GM18517 (cell line): ENCODE data around the gene SHROOM3.

Source experiments
- ATAC-seq: cut with Tn5 transposase; IDR thresholded peaks from one replicate; pipeline ENCODE4 v1.9.1; 2021; ENCODE audit warnings: mild to moderate bottlenecking, moderate library complexity; ENCODE audit not compliant: unreplicated experiment

The SHROOM3 gene

GRCh38 chr4:76738086-76738931, 303.3 kb downstream of the SHROOM3 start:
- no peak for ATAC-seq

DNA sequence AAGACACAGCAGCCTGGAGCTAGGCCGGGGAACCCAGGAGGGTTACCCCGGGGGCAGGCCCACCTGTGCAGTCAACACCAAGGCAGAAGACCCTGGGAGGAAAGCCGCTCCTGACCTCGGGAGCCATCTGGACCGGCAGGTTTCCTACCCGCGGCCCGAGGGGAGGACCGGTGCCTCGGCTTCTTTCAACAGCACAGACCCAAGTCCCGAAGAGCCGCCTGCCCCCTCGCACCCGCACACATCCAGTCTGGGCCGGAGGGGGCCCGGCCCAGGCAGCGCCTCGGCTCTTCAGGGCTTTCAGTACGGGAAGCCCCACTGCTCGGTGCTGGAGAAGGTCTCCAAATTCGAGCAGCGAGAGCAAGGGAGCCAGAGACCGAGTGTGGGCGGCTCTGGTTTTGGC, 305.2 kb downstream of the SHROOM3 start:
- no peak for ATAC-seq

DNA sequence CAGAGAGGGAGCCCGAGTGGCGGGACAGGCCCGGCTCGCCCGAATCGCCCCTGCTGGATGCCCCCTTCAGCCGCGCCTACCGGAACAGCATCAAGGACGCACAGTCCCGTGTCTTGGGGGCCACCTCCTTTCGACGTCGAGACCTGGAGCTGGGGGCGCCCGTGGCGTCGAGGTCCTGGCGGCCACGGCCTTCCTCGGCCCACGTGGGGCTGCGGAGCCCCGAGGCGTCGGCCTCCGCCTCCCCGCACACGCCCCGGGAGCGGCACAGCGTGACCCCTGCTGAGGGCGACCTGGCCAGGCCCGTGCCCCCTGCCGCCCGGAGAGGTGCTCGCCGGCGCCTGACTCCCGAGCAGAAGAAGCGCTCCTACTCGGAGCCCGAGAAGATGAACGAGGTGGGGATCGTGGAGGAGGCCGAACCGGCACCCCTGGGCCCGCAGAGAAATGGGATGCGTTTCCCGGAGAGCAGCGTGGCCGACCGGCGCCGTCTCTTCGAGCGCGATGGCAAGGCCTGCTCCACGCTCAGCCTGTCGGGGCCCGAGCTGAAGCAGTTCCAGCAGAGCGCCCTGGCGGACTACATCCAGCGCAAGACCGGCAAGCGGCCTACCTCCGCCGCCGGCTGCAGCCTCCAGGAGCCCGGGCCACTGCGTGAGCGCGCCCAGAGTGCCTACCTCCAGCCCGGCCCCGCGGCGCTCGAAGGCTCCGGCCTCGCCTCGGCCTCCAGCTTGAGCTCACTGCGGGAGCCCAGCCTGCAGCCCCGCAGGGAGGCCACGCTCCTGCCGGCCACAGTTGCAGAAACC, 306.0 kb downstream of the SHROOM3 start:
- no peak for ATAC-seq

DNA sequence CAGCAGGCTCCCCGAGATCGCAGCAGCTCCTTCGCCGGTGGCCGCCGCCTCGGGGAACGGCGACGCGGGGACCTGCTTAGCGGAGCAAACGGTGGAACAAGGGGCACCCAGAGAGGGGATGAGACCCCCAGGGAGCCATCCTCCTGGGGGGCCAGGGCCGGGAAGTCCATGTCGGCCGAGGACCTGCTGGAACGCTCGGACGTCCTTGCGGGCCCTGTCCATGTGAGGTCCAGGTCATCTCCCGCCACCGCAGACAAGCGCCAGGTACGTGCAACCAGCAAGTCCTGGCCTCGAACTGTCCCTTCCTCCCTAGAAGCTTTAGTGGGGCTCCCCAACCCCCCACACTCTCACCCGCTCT, 306.6 kb downstream of the SHROOM3 start:
- no peak for ATAC-seq

- ATAC-seq, result no peak
These were observed 309.4 kb downstream of the SHROOM3 start for GRCh38 chr4:76744241-76744921.

GRCh38 chr4:76745240-76745639, 310.2 kb downstream of the SHROOM3 start:
- no peak for ATAC-seq

DNA sequence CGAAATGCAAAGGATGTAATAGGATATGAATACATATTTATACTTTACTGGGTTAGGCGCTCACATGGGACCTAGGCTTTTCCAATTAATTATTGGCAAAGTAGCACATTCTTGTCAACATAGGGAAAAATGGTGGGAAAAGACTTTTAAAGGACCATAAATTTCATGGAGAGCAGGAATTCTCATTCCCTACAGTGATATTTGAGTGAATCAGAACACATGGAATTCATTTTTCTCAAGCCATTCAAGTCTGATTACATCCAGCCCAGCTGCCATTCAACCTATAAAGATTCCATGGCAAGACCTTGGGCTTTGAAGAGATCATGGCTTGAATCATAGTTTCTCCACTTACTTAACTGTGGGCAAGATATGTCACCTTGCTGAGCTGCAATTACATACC, 312.5 kb downstream of the SHROOM3 start:
- no peak for ATAC-seq

- no peak for ATAC-seq
These were observed 313.6 kb downstream of the SHROOM3 start for GRCh38 chr4:76748649-76749048.

- no peak for ATAC-seq
These were observed 314.3 kb downstream of the SHROOM3 start for GRCh38 chr4:76749355-76749754.

DNA sequence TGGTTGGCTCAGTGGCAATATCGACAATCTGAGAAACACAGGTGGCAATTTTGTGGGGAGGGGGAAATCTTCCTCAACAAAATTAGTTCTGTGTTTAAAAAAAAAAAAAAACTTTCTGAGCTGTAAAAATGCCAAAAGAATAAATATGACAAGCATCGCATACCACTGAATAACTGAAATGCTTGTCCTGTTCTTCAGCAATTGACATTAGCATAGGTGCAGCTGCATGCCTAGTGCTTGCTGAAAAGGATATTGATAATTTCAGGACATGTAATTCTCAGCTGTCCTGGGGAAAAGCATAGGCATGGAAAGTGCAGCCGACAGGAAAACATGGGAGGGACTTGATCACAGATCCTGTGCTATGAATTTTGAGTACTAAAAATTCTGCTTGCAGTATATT, 315.7 kb downstream of the SHROOM3 start:
- no peak for ATAC-seq

DNA sequence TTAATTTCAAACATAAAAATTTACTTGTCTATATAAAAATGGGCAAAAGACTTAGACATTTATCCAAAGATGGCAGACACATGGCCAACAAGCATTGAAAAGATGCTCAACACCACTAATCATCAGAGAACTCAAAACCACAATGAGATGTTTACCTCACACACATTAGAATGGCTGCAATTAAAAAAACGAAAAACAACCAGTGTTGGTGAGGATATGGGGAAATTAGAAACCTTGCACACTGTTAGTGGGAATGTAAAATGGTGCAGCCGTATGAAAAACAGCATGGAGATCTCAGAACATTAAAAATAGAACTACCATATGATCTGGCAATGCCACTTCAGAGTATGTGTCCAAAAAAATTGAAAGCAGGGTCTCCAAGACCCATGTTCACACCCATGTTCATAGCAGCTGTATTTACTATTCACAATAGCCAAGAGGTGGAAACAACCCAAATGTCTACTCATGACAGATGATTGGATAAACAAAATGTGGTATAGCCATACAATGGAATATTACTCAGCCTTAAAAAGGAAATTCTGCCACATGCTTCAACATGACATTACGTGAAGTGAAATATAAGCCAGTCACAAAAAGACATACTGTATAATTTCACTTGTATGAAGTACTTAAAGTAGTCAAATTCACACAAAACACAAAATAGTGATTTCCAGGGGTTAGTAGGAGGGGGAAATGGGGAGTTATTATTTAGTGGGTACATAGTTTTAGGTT, 316.7 kb downstream of the SHROOM3 start:
- no peak for ATAC-seq

DNA sequence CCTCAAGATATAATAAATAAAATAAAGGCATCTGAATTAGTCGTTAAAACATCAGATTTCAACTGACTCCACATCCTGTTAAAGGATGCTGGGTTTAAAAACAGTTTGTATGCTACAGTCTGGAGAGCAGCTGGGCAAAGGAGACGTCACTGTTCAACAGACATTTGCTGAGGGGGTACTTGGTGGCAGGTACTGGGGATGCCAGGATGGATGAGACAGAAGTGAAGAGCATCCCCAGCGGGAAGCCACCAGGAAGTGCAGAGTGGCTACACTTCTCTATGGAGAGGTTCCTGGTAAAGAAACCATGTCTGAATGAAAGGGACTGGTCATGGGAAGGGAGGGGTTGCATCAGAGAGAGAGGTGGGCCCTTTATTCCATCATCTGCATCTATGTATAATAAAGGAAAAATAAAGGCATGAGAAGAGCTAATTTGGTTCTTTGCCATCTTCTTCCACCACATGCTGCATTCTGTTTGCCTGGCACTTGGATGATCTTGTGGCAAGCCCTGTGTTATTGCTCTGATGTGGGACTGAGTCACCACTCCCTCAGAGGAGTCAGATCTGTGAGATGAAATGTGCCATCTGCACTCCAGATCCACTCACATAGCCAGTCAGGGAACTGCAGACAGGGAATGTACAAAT, 318.0 kb downstream of the SHROOM3 start:
- no peak for ATAC-seq

DNA sequence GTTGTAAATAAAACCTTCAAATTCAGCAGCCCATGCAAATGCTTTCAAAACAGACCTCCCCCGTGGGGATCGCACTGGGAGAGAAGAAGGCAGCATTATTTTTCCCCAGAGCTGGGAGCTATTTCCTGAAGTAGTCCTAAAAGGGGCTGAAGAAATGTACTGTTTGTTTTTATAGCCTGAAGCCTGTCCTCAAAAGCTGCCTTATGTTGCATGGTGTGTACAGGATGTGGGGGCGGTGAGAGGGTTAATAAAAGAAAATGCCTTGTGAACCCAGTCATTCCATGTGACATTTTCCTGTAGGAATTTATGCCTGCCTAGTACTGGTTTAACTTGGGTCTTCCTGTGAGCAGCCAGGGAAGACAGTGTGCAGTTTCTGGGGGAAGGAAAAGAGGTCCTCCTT, 318.8 kb downstream of the SHROOM3 start:
- no peak for ATAC-seq

GRCh38 chr4:76754439-76754838, 319.4 kb downstream of the SHROOM3 start:
- ATAC-seq, result no peak

DNA sequence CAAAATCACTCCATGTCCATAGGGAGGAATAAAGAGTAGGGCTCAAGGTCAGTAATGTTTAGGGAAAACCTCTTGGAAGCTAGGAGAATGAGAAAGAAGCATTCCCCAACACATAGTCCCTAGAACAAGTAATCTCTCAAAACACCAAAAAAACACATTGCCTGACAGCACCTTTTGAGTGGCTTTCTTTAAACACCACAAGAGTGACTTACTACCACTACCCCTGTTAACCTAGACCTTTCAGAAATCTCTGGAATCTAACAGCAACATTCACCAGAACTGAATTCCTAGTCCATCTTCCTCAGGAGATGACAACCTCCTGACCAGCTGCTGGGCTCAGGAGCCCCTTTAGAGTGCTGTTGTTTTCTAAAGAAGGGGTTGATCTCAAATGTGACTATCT, 320.7 kb downstream of the SHROOM3 start:
- ATAC-seq, result no peak

DNA sequence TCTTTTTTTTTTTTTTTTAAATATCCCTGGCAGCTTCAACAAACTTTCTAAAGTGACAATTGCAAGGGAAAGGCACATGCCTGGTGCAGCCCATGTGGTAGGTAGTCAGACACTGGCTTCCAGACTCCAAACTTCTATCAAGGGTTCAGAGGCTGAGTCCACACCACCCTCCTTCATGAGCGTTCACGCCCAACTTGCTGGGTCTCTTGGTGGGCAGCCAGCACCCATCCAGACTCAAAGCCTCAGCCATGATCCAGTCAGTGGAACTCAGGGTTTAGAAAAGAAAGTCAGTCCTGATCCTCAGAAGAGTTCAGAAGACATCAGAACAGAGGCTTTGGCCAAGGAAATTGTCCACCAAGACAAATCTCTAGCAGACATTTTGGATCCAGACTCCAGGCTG, 321.4 kb downstream of the SHROOM3 start:
- ATAC-seq, result no peak

DNA sequence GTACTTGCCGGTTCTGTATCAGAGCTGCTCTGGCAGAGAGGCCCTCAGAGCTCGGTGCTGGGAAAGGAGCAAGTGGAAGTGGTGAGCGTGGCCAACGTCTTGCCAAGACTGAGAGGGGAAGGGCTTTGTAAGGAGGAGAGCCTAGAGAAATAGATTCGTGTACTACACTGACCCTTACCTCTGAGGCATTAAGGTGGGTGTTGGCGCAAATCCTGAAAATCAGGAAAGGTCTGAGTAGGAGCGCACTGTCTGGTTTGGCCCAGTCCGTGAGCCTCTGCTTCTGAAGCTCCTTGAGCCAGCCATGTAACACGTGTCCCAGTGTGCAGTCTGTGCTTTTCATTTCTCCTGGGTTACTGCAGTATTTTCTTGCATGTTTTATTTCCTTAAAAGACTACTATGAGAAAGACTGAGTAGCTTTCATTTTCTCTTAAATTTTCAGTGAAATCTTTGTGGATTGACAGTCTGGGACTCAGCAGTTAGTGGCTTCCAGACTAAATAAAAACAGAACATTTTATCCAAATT, 322.4 kb downstream of the SHROOM3 start:
- ATAC-seq, result no peak

DNA sequence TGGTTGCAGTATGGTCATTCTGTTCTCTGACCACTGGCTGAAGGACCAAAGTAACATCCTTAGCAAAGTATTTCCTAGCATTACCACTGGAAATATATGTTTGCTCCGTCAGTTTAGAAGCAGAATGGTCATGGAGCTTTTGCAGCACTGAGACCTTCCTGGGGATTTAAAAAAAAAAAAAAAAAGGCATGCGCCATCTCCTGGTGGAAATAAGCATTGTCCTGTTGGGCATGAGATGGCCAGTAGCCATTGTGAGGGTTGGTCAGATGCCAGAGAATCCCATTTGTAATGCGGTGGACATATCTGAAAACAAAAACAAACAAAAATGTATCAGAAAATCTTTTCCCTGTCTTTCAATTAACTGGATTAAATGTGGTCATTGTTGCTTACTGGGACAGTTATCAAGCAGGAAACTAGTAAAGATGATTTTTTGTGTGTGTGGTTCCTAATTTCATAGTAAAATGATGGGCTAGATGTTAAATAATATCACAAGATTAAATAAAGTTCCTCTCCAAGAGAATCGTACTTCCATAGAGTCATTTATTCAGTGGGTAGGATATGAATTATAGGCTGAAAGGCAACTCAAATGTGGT, 323.4 kb downstream of the SHROOM3 start:
- ATAC-seq, result no peak

DNA sequence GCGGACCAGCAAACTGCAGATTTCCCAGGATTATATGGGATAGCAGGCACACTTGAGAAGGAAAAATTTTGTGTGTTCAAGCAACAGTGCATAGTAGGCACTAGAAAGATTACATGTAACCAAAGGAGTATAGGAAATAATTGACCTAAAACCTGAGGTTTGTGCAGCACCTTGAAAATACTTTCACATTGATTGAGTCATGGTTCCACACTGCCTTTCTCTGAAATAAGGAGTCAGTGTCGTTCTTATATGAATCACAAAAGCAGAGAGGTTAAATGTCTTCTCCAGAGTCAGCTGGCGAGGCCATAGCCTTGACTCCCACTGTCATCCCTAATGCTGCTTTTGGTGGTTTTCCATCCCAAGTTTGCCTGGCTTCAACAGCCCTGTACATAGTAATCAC, 324.0 kb downstream of the SHROOM3 start:
- no peak for ATAC-seq

GRCh38 chr4:76760193-76760592, 325.2 kb downstream of the SHROOM3 start:
- ATAC-seq, result no peak
